GM10248 (cell line): ENCODE measurements around the gene CFAP44.

Experiments
- CTCF ChIA-PET: fragments of 300-600 bp; sonication (Branson Sonifier 250); formaldehyde crosslinking; extraction: SDS; loops from one replicate; lab custom pipeline; 2021; ENCODE audit warnings: antibody characterized with exemption; lab: Yijun Ruan, JAX
- POLR2A ChIA-PET: fragments of 350-650 bp; sonication (Branson Sonifier 250); formaldehyde crosslinking; extraction: SDS; loops from one replicate; lab custom pipeline; 2020; ENCODE audit warnings: antibody characterized with exemption; lab: Yijun Ruan, JAX
- DNase-seq: peaks from one replicate; pipeline ENCODE4 v3.0.0; 2012; ENCODE audit errors: extremely low spot score
- CTCF ChIP-seq: IDR thresholded peaks from 2 replicates; pipeline ENCODE4 v1.5.1; 2012; ENCODE audit warnings: mild to moderate bottlenecking, low read depth; ENCODE audit errors: extremely low read depth, missing control alignments, control extremely low read depth

The CFAP44 gene

GRCh38 chr3:113404637-113405036, 36.7 kb downstream of the CFAP44 start:
- TF ChIP-seq CTCF, result no peak
- POLR2A ChIA-PET, result no interaction called here
- CTCF ChIA-PET, result interaction anchor here (2.0 kb wide), 1 partner anchor 11 kb away, joined by 5 read pairs; no protein-coding TSS in a partner anchor
- DNase-seq, result no peak
